GM21825 (cell line): ENCODE measurements around the gene ADCY9.

Source experiments
- ATAC-seq: cut with Tn5 transposase; IDR thresholded peaks from one replicate; pipeline ENCODE4 v1.9.1; 2021; ENCODE audit warnings: mild to moderate bottlenecking, moderate library complexity; ENCODE audit not compliant: unreplicated experiment

Gene ADCY9

GRCh38 chr16:4009177-4009576, 107.1 kb downstream of the ADCY9 start:
- ATAC-seq, result no peak

DNA sequence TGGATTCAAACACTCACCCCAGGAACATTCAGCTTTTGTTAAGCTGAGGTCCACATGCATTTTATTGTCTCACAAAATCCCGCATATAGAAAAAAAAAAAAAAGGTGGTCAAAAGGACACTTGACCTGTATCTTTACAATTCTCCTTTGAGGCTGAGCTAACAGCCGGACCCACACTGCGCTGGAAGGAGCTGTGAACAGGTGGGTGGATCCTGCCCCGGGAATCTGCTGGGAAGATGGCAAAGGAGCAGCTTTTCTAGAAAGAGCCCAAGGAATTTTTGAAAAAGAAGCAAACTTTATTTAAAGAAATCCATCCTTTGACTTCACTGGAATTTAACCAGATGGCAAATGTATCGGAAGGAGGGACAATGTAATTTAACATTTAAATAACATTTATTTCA, 108.1 kb downstream of the ADCY9 start:
- ATAC-seq, result no peak

DNA sequence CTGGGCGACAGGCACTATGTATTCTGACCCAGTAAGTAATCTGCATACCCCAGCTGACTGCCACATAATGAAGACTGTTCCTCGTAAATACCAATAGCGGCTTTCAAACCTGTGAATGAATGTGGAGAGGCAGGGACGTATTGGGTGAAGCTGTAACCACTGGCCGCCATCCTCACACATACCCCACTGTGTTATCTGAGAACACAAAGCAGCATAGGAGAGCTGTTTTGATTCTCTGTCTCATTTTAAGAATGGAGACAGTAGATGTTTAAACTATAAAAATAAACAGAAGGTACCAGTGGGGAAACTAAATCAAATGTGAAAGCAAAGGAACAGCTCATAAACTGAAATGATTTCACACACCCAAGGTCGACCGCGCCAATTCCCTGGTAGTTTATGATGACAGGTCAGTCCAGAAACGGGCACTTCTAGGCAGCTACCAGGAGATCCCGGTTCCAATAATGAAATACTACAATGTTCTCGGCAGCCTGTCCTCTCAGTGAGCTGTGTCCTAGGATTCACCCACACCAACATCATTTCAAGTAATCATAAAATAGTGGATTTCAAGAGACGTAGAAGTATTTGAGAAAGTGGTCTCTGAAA, 109.7 kb downstream of the ADCY9 start:
- ATAC-seq, result no peak

DNA sequence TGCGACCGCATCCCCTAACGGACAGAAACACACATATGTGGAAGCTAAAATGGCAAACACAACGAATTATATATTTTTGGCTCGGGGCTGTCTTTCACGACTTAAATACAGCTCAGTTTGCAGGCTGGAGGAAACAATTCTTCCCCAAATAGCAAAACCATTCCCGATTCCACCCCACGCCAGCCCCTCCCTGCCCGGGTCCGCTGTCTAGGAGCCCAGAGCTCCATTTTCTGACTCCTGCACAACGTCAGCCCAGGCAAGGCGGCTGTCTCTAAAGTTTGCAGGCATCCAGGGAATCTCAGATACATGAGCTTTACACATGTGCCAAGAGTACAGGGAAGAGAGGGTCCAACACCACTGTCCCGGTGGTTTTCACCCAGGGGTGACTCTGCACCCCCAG, 110.5 kb downstream of the ADCY9 start:
- no peak for ATAC-seq

DNA sequence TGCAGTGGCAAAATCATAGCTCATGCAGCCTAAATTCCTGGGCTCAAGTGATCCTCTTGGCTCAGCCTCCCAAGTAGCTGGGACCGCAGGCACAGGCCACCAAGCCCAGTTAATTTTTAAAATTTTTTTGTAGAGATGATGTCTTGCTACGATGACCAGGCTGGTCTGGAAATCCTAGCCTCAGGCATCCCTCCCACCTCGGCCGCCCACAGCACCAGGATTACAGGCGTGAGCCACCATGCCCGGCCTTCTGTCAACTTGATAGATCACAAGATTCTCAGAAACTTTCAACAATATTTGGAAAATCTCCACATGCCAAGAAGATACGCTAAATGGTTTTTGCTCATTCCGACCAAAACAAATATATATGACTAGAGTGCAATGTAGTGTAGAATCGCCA, 111.0 kb downstream of the ADCY9 start:
- ATAC-seq, result no peak

DNA sequence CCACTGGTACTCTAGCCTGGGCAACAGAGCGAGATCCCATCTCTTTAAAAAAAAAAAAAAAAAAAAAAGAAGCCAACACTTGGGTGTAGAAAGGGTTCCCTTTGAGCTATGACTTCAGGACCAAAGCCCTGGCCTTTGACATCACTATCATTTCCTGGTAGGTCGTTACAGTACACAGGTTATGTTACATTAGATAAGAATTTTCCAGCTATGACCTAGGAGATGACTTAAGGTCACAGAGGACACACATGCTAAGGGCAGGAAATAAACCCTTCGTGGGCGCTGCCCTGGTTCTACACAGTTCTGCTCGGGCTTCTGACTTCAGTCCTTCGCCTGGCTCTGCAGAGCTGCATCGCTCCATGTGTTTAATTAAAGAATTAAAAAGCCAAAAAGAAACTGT, 112.0 kb downstream of the ADCY9 start:
- ATAC-seq, result no peak

- no peak for ATAC-seq
Observed at GRCh38 chr16:4003576-4003975, 112.7 kb downstream of the ADCY9 start.

DNA sequence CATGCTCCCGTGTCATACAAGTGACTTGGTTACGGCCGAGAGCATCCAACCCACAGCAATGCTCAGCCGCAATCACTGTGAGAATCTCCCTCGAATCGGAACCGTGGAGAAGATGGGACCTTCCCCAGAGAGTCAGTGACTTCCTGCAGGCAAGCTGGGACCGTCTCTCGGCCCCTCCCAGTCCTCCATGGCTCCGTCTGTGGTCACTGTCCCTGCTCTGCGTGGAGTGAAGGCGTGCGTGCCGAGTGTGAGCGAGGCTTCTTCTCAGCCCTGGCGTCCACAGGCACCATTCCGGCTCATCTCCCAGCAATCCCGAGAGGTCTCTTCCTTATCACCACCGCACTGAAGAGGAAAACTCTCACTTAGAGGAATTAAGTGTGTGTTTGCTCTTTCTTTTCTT, 113.1 kb downstream of the ADCY9 start:
- ATAC-seq, result no peak

- no peak for ATAC-seq
Observed at GRCh38 chr16:4002121-4002520, 114.1 kb downstream of the ADCY9 start.

- ATAC-seq, result no peak
Observed at GRCh38 chr16:3999479-4000325, 116.5 kb downstream of the ADCY9 start.

GRCh38 chr16:3998793-3999478, 117.3 kb downstream of the ADCY9 start:
- ATAC-seq, result no peak

DNA sequence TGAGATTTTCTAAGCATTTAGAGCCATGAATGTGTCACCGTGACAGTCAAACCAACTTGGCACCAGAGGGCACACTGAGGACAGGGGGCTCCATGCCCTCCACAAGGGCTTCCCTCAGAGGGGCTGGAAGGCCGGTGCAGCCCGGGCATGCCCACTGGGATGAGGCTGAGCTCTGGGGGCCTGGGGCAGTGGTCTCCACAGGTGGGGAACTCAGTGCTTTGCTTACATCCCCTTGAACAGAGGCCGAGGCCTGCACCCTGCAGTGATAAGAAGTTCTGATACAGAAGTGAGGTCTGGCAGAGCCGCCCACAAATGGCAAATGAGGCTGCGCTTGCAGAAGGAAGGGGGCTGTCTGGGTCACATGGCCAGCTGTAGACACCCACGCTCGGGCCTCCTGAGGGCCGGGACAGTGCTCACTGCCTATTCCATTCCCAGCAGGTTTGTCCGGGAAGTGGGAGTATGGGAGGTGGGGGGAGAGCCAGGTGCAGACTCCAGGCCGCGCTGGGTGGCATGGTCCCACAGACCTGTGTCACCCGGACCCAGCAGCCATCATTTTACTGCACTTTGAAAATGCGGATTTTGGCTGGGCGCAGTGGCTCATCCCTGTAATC, 118.9 kb downstream of the ADCY9 start:
- ATAC-seq, result no peak

DNA sequence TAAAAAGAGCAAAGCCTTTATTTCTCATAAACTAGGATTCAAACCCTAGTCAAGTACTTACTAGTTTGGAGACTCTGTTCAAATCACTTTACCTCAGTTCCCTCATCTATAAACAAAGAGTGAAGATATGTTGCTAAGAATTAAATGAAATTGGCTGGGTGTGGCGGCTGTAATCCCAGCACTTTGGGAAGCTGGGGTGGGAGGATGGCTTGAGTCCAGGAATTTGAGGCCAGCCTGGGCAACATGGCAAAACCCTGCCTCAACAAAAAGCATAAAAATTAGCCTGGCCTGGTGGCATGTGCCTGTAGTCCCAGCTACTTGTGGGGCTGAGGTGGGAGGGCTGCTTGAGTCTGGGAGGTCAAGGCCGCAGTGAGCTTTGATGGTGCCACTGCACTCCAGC, 121.2 kb downstream of the ADCY9 start:
- ATAC-seq, result no peak

DNA sequence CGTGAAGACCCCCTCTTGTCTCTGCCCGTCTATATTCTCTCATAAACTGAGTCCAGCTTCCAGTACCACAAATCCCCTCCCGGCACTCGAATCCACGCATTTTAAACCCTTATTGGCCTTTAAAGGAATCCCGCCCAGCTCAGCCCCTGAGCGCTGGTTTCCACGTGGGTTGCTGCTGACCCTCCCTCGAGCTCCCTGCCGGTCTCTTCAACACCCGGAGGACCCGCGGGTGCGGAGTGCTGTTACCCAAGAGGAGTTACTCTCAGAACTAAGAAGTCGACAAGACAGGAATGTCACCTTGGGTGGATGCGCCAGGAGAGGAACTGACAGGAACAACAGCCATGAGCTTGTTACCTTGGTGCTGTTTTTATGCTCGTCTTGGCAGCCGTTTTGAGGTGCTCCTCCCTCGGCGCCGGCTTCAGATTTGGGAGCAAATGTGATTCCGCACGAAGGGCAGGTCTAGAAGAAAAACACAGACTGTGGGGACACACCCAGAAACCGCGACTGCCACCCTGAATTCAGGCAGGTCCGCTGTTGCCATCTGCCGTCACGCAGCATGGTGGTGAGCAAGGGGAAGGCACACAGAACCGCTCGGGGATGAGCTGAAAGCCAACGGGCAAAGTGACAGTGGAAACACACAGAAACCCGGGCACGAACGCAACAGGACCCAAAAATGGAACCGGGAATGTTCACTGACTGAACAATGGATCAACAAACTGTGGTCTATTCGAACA, 123.0 kb downstream of the ADCY9 start:
- no peak for ATAC-seq

DNA sequence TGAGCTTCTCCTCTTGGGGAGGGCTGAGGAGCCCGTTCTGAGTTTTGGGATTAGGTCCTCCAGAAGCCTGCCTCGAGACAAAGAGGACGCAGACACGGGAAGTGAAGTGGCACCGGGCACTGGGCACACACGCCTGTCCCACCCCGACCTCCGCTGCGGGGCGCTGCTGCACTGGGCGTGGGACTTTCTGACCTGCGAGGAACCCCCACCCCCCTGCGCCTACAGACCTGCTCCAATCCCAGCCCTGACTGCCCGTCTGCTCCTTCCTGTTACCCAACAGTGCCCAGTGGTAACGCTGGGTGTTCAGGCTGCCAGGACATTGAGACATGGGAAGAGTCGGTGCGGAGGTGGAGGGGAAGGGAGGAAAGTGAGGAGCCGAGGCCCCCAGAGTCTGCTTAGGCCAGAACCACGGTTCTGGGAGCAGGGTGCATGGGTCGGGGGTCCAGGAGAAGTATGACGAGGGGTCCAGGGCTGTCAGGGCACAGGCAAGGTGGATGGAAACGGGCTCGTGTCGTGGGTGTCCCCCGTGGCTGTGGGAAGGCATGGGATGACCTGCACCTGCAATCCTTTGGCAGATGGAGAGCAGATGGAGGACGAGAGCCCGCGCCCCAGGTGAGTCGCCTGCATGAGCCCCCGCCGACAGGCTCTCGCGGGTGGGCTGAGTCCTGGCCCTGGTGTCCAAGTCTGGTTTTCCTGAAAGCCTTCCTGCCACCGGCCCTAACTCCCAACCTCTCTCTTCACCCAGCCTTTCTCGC, 123.8 kb downstream of the ADCY9 start:
- no peak for ATAC-seq

DNA sequence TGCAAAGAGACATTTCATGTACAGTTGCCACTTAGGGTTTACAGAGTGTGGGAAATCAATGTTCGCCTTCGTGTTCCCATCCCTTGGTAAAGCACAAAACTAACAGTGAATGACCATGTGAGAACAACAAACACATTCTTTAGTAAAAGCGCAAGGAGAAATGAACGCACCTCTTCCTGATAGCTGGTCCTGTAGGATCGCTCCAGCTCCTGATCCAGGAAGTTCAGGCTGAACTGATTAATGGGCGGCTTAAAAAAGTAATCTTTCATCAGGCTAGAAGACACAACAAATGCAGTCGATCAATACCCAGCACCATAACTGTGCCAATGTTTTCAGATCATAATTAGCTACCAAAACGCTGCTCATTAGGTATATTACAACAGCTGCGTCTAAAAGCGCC, 127.4 kb downstream of the ADCY9 start:
- ATAC-seq, result no peak

DNA sequence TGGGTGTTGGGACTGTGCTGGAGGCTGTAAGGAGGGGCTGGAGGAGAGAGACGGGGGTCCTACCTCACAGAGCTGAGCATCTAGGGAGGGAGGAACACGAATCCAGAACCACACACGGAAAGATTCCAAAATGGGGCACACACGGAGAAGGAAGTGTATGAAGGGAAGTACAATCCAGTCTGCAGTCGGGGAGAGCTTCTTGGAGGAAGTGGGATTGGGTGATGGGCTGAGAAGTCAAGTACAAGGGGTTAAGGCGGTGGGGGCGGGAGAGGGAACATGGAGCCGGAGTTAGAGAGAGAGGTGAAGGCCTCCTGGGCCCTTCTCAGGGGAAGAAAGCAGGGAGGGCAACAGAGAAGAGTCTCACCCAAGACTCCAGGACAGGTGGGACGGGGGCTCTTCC, 128.2 kb downstream of the ADCY9 start:
- ATAC-seq, result no peak

- ATAC-seq, result no peak
Observed at GRCh38 chr16:3987231-3987630, 129.0 kb downstream of the ADCY9 start.

- no peak for ATAC-seq
Observed at GRCh38 chr16:3986235-3986544, 130.1 kb downstream of the ADCY9 start.
